ENCODE measurements around the gene COL27A1. TPM values are rescaled to one million over a fixed set of nuclear protein-coding genes. Genes with fewer than 3 reads are reported as not detected.

COL27A1 gene
- total RNA-seq, 1 donor from 2014 or later = 6.4 TPM

DNA sequence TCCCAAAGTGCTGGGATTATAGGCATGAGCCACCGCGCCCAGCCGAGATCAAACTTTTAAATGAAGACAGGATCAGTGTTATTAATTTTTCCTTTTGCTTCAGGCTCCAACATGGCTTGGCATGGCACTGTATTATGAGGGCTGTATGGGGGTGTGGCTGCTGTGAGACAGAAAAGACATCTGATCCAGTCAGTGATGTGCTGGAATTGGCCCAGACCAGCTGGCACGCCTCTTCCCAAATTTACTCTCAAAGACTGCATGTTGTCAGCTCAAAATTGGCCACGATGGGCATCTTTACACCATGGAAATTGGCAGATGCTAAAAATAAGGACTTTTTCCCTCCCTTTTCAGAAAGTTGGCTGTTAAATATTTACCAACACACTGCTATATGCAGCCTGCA lies 12.1 kb upstream of the COL27A1 start:
- Histone ChIP-seq H3K36me3 (no peaks in the 10 kb centered on the region), H3K27ac (replicated peaks) (no peak overlapping the region), H3K4me1 (peaks cover 36% of the 10 kb centered on the region), H3K4me3 (no peak overlapping the region), H3K27me3 (ENCODE audit: low read depth) (no peaks in the 10 kb centered on the region), H3K9me3 (replicated peaks) (no peaks in the 10 kb centered on the region)
- intact Hi-C loops (cut with micrococcal nuclease) = no loop called here
- no peak for DNase-seq
- TF ChIP-seq, protein P1, sequence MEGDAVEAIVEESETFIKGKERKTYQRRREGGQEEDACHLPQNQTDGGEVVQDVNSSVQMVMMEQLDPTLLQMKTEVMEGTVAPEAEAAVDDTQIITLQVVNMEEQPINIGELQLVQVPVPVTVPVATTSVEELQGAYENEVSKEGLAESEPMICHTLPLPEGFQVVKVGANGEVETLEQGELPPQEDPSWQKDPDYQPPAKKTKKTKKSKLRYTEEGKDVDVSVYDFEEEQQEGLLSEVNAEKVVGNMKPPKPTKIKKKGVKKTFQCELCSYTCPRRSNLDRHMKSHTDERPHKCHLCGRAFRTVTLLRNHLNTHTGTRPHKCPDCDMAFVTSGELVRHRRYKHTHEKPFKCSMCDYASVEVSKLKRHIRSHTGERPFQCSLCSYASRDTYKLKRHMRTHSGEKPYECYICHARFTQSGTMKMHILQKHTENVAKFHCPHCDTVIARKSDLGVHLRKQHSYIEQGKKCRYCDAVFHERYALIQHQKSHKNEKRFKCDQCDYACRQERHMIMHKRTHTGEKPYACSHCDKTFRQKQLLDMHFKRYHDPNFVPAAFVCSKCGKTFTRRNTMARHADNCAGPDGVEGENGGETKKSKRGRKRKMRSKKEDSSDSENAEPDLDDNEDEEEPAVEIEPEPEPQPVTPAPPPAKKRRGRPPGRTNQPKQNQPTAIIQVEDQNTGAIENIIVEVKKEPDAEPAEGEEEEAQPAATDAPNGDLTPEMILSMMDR (IDR thresholded peaks at IDR 0.05; ENCODE audit: borderline replicate concordance) = no peak

DNA sequence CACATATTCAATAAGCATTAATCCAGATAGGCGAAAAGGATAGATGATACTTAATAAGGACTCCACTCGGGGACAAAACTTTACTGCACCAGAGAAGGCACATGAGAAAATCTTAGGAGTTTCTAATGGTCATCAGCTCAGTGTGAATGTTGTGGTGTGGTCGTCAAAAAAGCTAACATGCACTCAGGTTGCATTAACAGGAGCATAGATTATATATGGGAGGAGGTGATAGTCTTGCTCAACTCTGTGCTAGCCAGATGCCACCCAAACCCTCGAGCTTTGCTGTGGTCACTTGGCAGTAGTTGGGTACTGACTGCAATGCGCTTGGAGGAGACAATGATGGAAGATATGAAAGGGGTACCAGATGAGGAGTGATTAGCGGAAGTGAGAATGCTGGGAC lies 8.6 kb upstream of the COL27A1 start:
- TF ChIP-seq, protein P1 (IDR thresholded peaks at IDR 0.05; ENCODE audit: borderline replicate concordance) = no peak
- intact Hi-C loops (cut with micrococcal nuclease) = no loop called here

DNA sequence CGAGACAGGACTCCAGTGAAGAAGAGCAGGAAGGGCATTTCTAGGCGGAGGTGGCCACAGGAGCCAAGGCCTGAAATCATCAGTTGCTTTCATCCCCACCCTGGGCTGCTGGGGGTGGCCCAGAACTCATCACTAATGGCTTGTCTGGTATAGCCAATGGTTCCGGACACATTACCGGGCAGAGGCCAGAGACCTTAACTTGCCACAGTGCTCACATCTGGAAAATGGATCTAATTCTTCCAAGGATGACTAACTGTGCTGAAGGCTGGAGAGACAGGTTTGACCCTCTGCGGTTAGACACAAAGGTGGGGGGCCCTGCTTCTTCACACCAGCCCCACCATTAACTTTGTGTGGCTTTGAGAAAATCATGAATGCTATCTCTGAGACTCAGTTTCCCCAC lies 6.2 kb upstream of the COL27A1 start:
- H3K4me3 ChIP-seq = no peak overlapping the region
- H3K9me3 ChIP-seq (replicated peaks) = no peaks in the 10 kb centered on the region
- H3K36me3 ChIP-seq = no peaks in the 10 kb centered on the region
- TF ChIP-seq, protein P1 (IDR thresholded peaks at IDR 0.05; ENCODE audit: borderline replicate concordance) = no peak
- peaks cover 18% of the 10 kb centered on the region for H3K27me3 ChIP-seq (ENCODE audit: low read depth)
- DNase-seq = no peak
- H3K27ac ChIP-seq (replicated peaks) = peak overlapping the region; percentile 12
- intact Hi-C loops (cut with micrococcal nuclease) = no loop called here
- H3K4me1 ChIP-seq = peaks cover 24% of the 10 kb centered on the region

More for the DNA sequence above, 8.6 kb upstream of the COL27A1 start:
- H3K9me3 ChIP-seq (replicated peaks) = no peaks in the 10 kb centered on the region
- peaks cover 22% of the 10 kb centered on the region for H3K4me1 ChIP-seq
- no peak overlapping the region for H3K4me3 ChIP-seq
- no peaks in the 10 kb centered on the region for H3K27me3 ChIP-seq (ENCODE audit: low read depth)
- DNase-seq = no peak
- H3K36me3 ChIP-seq = no peaks in the 10 kb centered on the region
- H3K27ac ChIP-seq (replicated peaks) = no peak overlapping the region

- H3K4me3 ChIP-seq = no peak overlapping the region
- peaks cover 24% of the 10 kb centered on the region for H3K27me3 ChIP-seq (ENCODE audit: low read depth)
- H3K27ac ChIP-seq (replicated peaks) = peak overlapping the region; percentile 44
- no peak for DNase-seq
- H3K9me3 ChIP-seq (replicated peaks) = no peaks in the 10 kb centered on the region
- peaks cover 30% of the 10 kb centered on the region for H3K4me1 ChIP-seq
- intact Hi-C loops (cut with micrococcal nuclease) = loop anchor here (10.0 kb wide), 2 partner anchors 75 to 125 kb away; no protein-coding TSS in a partner anchor
- H3K36me3 ChIP-seq = no peaks in the 10 kb centered on the region
- TF ChIP-seq, protein P1 (IDR thresholded peaks at IDR 0.05; ENCODE audit: borderline replicate concordance) = no peak
Observed at GRCh38 chr9:114149765-114150340, 5.5 kb upstream of the COL27A1 start.

DNA sequence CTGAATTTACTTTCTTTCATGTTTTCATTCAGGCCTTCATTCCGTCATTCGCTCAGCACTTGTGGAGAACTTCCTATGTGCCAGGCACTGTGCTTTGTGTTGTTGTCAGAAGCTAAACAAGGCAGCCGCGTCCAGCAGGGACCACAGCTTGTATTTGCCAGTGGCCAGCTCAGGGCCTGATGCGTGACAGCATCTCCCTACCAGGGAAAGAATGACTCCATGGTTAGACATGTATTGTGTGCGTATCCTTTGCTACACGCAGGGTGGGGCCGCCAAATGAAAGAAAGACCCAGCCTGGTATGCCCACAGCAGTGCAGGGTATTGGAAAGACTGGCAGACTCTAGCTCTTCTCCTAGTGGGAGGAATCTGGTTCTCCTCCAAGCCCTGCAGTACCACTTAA lies 4.7 kb upstream of the COL27A1 start:
- intact Hi-C loops (cut with micrococcal nuclease) = loop anchor here (10.0 kb wide), 2 partner anchors 74 to 124 kb away; no protein-coding TSS in a partner anchor
- Histone ChIP-seq H3K36me3 (no peaks in the 10 kb centered on the region), H3K27ac (replicated peaks) (peak overlapping the region; percentile 44), H3K27me3 (ENCODE audit: low read depth) (peaks cover 26% of the 10 kb centered on the region), H3K9me3 (replicated peaks) (no peaks in the 10 kb centered on the region), H3K4me3 (no peak overlapping the region), H3K4me1 (peaks cover 37% of the 10 kb centered on the region)
- DNase-seq = no peak
- TF ChIP-seq, protein P1 (IDR thresholded peaks at IDR 0.05; ENCODE audit: borderline replicate concordance) = peak; percentile 26
